Effector memory CD4-positive, alpha-beta T cell (primary cell): Measurements from ENCODE around the gene FOXC1.

Experiments
- DNase-seq, 3 donors: peaks; one replicate each; pipeline ENCODE4 v3.0.0-alpha.2; 2020
- H3K27ac ChIP-seq: 2 replicates; pipeline ENCODE4 v1.7.0; 2013; ENCODE audit warnings: mild to moderate bottlenecking, low read length, moderate library complexity; ENCODE audit not compliant: insufficient read depth, poor library complexity, severe bottlenecking
- H3K27me3 ChIP-seq: replicated peaks from 2 replicates; pipeline ENCODE4 v1.7.0; 2013; ENCODE audit warnings: mild to moderate bottlenecking, low read length; ENCODE audit not compliant: insufficient read depth, control insufficient read depth, poor library complexity, severe bottlenecking
- H3K36me3 ChIP-seq: 2 replicates; pipeline ENCODE4 v1.7.0; 2013; ENCODE audit warnings: mild to moderate bottlenecking, low read length, moderate library complexity; ENCODE audit not compliant: control insufficient read depth, insufficient read depth
- H3K4me1 ChIP-seq: 2 replicates; pipeline ENCODE4 v1.7.0; 2013; ENCODE audit warnings: low read length, mild to moderate bottlenecking; ENCODE audit not compliant: control insufficient read depth, insufficient read depth, poor library complexity, severe bottlenecking
- H3K4me3 ChIP-seq: 2 replicates; pipeline ENCODE4 v1.7.0; 2013; ENCODE audit warnings: low read length, low read depth, mild to moderate bottlenecking; ENCODE audit not compliant: insufficient read depth, poor library complexity, severe bottlenecking
- H3K9me3 ChIP-seq: 2 replicates; pipeline ENCODE4 v1.7.0; 2013; ENCODE audit warnings: mild to moderate bottlenecking, low read length, moderate library complexity; ENCODE audit not compliant: control insufficient read depth
- total RNA-seq, 3 donors: gene quantifications; one replicate each; lab custom pipeline; 2026; lab: John Stamatoyannopoulos, UW

The FOXC1 gene
- total RNA-seq, result 0 to 0.17 (median 0) reads per million in 3 donors

DNA sequence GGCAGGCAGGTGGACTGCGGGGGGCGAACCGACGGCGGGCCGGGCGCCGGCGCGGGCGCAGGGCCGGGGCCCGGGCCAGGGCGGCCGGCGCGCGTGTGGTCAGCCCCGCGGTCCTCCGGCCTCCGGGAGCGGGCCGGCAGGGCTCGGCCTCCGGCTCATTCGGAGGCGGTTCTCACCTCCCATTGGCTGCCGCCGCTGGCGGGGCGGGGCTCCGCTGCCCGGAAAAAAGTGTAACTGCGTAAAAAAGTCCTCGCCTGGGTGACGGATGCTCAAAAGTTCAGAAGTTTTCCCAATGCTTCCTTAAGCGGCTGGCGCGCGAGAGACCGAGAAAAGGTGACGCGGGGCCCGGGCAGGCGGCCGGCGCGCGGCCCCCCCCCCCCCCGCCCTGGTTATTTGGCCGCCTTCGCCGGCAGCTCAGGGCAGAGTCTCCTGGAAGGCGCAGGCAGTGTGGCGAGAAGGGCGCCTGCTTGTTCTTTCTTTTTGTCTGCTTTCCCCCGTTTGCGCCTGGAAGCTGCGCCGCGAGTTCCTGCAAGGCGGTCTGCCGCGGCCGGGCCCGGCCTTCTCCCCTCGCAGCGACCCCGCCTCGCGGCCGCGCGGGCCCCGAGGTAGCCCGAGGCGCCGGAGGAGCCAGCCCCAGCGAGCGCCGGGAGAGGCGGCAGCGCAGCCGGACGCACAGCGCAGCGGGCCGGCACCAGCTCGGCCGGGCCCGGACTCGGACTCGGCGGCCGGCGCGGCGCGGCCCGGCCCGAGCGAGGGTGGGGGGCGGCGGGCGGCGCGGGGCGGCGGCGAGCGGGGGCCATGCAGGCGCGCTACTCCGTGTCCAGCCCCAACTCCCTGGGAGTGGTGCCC is at the start of gene FOXC1:
Gene FOXC1, plus strand, starts transcription at position 268 of the 849 bp plus-strand sequence. Its CDS starts 531 bp downstream, at position 799.
- Histone ChIP-seq H3K9me3 (no peaks in the 10 kb centered on the region), H3K27ac (no peak within 1 kb of the TSS), H3K27me3 (peaks cover 76% of the 10 kb centered on the region), H3K4me3 (peak within 1 kb of the TSS; percentile 22), H3K4me1 (peaks cover 56% of the 10 kb centered on the region), H3K36me3 (no peaks in the 10 kb centered on the region)
- DNase-seq, result no peak

DNA sequence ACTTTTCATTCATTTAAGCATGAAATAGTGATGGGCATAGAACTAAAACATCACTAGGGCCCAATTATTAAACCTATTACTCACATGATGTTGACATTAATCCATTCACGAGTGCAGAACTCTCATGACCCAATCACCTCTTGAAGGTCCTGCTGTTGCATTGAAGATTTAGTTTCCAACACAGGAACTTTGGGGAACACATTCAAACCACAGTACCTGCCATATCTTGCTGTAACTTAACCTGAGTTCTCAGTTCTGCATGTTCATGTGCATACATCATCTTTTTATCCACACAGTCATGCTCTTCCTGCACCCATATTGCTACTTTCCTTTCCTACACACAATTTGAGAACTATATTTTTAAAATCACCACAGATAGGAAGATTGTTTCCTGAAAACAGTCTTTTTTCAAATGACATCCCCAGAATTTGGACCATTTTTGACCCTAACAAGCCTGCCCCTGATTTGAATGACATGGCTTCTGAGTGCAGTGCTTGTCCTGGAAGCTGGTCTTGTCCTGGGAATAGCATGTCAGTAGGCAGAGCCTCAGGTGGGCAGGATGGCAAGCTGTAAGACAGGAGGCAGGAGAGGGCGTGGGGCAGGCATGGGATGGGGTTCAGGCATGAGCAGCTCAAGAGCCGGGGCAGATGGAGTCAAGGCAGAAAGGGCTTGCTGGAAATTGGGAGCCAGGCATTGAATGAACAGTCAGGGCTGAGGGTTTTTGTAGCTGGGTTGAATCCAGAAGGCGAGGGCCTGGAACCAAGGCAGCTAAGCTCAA is 49.2 kb upstream of the FOXC1 start:
- no peaks in the 10 kb centered on the region for H3K4me1 ChIP-seq
- H3K36me3 ChIP-seq, result no peaks in the 10 kb centered on the region
- no peaks in the 10 kb centered on the region for H3K9me3 ChIP-seq
- no peak for DNase-seq
- H3K27me3 ChIP-seq, result no peaks in the 10 kb centered on the region
- no peak overlapping the region for H3K4me3 ChIP-seq
- H3K27ac ChIP-seq, result no peak overlapping the region

DNA sequence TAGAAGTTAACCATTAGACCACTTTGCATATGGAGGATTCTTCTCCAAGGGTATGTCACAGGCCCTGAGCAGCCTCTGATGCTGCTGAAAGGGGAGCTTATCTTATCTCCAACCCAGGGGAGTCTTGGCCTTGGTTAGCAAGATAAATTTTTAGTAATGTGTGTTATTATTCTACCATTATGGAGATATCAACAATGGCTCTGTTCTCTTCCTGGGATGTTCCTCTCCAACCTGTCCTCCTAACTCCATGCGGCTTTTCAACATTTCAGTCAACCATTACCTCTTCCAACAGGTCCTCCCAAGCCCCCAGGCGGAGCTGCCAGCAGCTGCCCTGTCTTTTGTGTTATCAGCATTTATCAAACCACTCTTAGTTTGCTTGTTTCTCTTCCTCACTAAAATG is 48.4 kb upstream of the FOXC1 start:
- no peak for DNase-seq
- Histone ChIP-seq H3K4me3 (no peak overlapping the region), H3K36me3 (no peaks in the 10 kb centered on the region), H3K4me1 (no peaks in the 10 kb centered on the region), H3K27me3 (no peaks in the 10 kb centered on the region), H3K9me3 (no peaks in the 10 kb centered on the region), H3K27ac (no peak overlapping the region)

DNA sequence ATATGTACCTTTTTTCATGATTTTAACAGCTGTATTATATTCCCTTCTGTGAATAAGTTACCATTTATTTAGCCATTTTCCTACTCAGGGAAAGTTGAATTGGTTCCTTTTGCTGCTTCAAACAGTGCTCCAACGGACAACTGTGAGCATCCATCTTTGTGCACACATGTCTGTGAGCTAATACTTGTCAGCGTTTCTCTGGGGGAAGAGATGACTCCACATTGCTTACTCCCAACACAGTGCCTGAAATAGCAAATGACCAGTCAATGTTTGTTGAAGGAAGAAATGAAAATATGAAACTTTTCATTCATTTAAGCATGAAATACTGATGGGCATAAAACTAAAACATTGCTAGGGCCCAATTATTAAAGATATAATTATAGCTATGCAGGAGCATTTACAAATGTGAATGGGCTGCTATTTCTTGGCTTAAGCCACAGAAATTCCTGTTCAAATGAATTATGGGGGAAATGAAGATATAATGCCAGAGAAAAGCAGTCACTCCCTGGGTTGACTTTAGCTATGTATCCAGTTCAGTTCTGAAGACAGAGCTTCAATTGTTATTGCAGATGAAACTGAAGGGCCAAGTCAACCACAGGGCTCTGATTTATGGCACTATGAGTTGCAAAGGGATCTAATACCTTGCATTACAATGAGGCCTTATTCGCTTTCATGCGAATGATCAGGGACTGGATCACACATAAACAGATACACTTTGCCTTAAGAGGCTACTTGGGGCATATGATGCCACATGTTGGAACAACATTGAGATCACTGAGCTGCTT is 47.4 kb upstream of the FOXC1 start:
- Histone ChIP-seq H3K4me1 (no peaks in the 10 kb centered on the region), H3K27ac (no peak overlapping the region), H3K9me3 (no peaks in the 10 kb centered on the region), H3K27me3 (no peaks in the 10 kb centered on the region), H3K4me3 (no peak overlapping the region), H3K36me3 (no peaks in the 10 kb centered on the region)
- no peak for DNase-seq

DNA sequence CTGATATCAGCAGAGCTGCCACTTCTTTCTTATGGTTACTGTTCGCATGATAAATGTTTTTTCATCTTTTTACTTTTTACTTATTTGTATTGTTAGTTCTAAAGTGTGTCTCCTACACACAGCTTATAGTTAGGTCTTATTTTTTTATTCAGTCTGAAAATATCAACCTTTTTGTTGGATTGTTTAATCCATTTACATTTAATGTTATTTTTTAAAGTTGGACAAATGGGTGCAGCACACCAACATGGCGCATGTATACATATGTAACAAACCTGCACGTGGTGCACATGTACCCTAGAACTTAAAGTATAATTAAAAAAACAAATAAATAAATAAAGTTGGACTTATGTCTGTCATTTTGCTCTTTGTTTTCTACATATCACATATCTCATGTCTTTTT is 40.3 kb upstream of the FOXC1 start:
- no peaks in the 10 kb centered on the region for H3K27me3 ChIP-seq
- H3K4me3 ChIP-seq, result no peak overlapping the region
- no peaks in the 10 kb centered on the region for H3K36me3 ChIP-seq
- no peak overlapping the region for H3K27ac ChIP-seq
- peaks cover 5% of the 10 kb centered on the region for H3K9me3 ChIP-seq
- no peaks in the 10 kb centered on the region for H3K4me1 ChIP-seq
- no peak for DNase-seq

DNA sequence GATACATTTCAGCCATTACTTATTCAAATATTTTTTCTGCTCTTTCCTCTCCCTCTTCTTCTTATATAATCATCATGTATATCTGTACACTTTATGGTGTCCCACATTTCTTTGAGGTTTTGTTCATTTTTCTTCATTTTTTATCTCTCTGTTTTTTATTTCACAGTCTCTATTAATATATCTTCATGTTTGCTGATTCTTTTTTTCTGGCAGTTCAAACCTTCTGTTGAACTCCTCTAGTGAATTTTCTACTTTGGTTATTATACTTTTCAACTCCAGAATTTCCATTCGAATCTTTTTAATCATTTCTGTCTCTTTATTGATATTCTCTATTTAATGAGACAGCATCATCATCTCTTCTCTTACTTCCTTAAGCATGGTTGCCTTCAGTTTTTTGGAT is 38.9 kb upstream of the FOXC1 start:
- no peak for DNase-seq
- H3K27ac ChIP-seq, result no peak overlapping the region
- no peaks in the 10 kb centered on the region for H3K27me3 ChIP-seq
- H3K4me3 ChIP-seq, result no peak overlapping the region
- peaks cover 5% of the 10 kb centered on the region for H3K9me3 ChIP-seq
- H3K36me3 ChIP-seq, result no peaks in the 10 kb centered on the region
- no peaks in the 10 kb centered on the region for H3K4me1 ChIP-seq

DNA sequence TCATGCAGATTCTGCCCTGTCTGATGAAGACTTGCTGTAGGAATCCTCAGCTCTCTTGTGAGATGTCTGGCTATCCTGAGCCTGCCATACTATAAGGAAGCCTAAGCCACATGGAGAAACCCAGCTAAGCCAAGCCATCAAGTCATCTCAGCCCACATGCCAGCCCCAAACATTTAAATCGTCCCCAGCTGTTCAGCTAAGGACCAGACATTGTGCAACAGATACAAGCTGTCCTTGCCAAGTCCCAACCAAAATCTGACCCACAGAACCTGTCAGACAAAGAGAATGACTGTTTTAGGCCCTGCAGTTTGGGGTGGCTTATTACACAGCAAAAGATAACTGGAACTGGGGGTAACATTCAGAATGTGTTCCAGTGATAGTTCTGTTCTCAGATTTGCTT is 36.8 kb upstream of the FOXC1 start:
- no peaks in the 10 kb centered on the region for H3K4me1 ChIP-seq

DNA sequence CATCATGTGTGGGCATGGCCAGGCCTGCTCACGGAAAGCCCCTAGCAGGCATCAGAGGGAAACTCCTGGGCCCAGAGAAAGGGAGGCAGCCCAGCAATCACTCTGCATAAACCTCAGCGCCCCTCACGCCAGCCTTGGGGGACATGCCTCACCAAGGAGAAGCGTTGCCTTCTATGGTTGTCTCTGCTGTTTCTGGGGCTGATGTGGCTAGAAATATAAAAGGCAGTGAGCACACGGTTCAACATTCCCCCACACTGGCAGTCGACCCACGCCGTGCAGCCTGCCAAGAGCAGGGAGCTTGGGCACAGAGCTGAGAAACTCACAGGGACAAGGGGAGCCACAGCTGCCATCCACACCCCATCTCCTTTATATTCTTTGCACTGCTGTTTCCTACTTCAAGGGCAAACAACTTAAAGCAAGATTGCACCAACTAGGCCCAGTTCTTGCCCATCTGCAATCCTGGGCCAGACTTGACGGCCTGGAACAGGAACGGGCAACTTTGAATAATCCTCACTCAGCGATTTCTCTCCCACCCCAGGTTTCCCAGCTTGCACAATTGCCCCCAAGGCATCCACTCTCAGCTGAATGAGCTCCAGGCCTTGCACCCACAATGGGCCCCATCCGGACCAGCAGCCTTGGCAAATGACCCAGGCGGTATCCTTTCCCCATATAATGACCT is 35.5 kb upstream of the FOXC1 start:
- no peak for DNase-seq

More for the DNA sequence above, 36.8 kb upstream of the FOXC1 start:
- no peaks in the 10 kb centered on the region for H3K36me3 ChIP-seq
- no peaks in the 10 kb centered on the region for H3K27me3 ChIP-seq
- DNase-seq, result no peak
- H3K4me3 ChIP-seq, result no peak overlapping the region
- no peak overlapping the region for H3K27ac ChIP-seq
- H3K9me3 ChIP-seq, result peaks cover 5% of the 10 kb centered on the region

DNA sequence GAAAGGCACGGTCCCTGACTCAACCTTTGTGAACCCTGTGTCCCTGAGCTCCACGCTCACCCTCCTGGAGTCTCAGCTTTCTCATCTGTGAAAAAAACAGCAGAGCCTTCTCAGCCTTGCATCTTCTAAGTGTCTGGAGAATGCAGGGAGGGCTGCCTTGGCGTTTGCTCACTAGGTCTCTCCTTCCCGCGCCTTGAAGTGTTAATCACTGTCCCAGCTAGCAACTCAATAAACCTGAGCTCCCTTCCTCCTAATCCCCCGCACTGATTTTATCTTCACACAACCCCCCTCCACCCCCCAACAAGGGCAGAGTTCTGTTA is 34.9 kb upstream of the FOXC1 start:
- Histone ChIP-seq H3K27me3 (no peaks in the 10 kb centered on the region), H3K4me3 (no peak overlapping the region), H3K4me1 (no peaks in the 10 kb centered on the region), H3K36me3 (no peaks in the 10 kb centered on the region), H3K9me3 (peaks cover 5% of the 10 kb centered on the region), H3K27ac (no peak overlapping the region)
- no peak for DNase-seq

More for the DNA sequence above, 35.5 kb upstream of the FOXC1 start:
- Histone ChIP-seq H3K9me3 (peaks cover 5% of the 10 kb centered on the region), H3K36me3 (no peaks in the 10 kb centered on the region), H3K4me3 (no peak overlapping the region), H3K4me1 (no peaks in the 10 kb centered on the region), H3K27me3 (no peaks in the 10 kb centered on the region), H3K27ac (no peak overlapping the region)
